GM18498 (cell line): ENCODE results near the gene APLNR.

ENCODE experiments used
- ATAC-seq: cut with Tn5 transposase; IDR thresholded peaks from one replicate; pipeline ENCODE4 v1.9.1; 2021; ENCODE audit warnings: mild to moderate bottlenecking, moderate library complexity; ENCODE audit not compliant: unreplicated experiment

APLNR gene

GRCh38 chr11:57251491-57252104, 14.5 kb upstream of the APLNR start:
- ATAC-seq = no peak

GRCh38 chr11:57251037-57251436, 14.0 kb upstream of the APLNR start:
- no peak for ATAC-seq

- peak; percentile 25 for ATAC-seq
Observed at GRCh38 chr11:57249384-57250319, 12.6 kb upstream of the APLNR start.

GRCh38 chr11:57248780-57249383, 11.8 kb upstream of the APLNR start:
- ATAC-seq = peak; percentile 80

- no peak for ATAC-seq
Observed at GRCh38 chr11:57244911-57245310, 7.9 kb upstream of the APLNR start.

- no peak for ATAC-seq
Observed at GRCh38 chr11:57241353-57241972, 4.4 kb upstream of the APLNR start.

GRCh38 chr11:57240757-57241156, 3.7 kb upstream of the APLNR start:
- no peak for ATAC-seq

- ATAC-seq = no peak
Observed at GRCh38 chr11:57240007-57240406, 3.0 kb upstream of the APLNR start.

GRCh38 chr11:57239348-57239747, 2.3 kb upstream of the APLNR start:
- no peak for ATAC-seq

- ATAC-seq = no peak
Observed at GRCh38 chr11:57235761-57236703, 1.0 kb downstream of the APLNR start.

GRCh38 chr11:57233702-57234101, 3.3 kb downstream of the APLNR start:
- ATAC-seq = no peak

- no peak for ATAC-seq
Observed at GRCh38 chr11:57231539-57232253, 5.4 kb downstream of the APLNR start.

GRCh38 chr11:57230791-57231538, 6.1 kb downstream of the APLNR start:
- no peak for ATAC-seq

GRCh38 chr11:57230316-57230715, 6.7 kb downstream of the APLNR start:
- no peak for ATAC-seq

GRCh38 chr11:57228600-57228999, 8.4 kb downstream of the APLNR start:
- no peak for ATAC-seq

- ATAC-seq = no peak
Observed at GRCh38 chr11:57224537-57224936, 12.5 kb downstream of the APLNR start.

GRCh38 chr11:57224128-57224527, 12.9 kb downstream of the APLNR start:
- no peak for ATAC-seq

GRCh38 chr11:57223601-57224000, 13.4 kb downstream of the APLNR start:
- no peak for ATAC-seq

GRCh38 chr11:57222239-57222638, 14.8 kb downstream of the APLNR start:
- ATAC-seq = no peak
